Panc1 (cell line): ENCODE measurements around the gene C1orf116. TPM values are rescaled to one million over a fixed set of nuclear protein-coding genes. Genes with fewer than 3 reads are reported as not detected.

Source experiments
- ATAC-seq: fragments of 200-7000 bp; cut with Tn5 transposase; 2 replicates; pipeline ENCODE4 v1.9.1; 2020; ENCODE audit warnings: mild to moderate bottlenecking, moderate library complexity
- BruUV-seq: library from RNA; stranded (reverse); fragments of 400-500 nt; replicated peaks from 2 replicates; lab custom pipeline; 2021; lab: Mats Ljungman, UMichigan
- CTCF ChIA-PET: fragments of 300-600 bp; sonication (Branson Sonifier 250); formaldehyde crosslinking; loops from one replicate; lab custom pipeline; 2022; ENCODE audit warnings: antibody characterized with exemption; lab: Charles Lee
- POLR2A ChIA-PET: fragments of 300-600 bp; sonication (Branson Sonifier 250); formaldehyde crosslinking; loops from one replicate; lab custom pipeline; 2022; ENCODE audit warnings: antibody characterized with exemption; lab: Charles Lee
- DNase-seq: peaks from one replicate; pipeline ENCODE4 v3.0.0-alpha.2; 2010; ENCODE audit warnings: low read depth, low spot score
- H3K27ac ChIP-seq: 2 replicates; pipeline ENCODE4 v1.5.1; 2011; ENCODE audit warnings: mild to moderate bottlenecking, low read length, inconsistent platforms
- H3K27me3 ChIP-seq: fragments of 200-500 bp; sonication (Bioruptor generic); 2 replicates; pipeline ENCODE4 v1.6.0; 2014; ENCODE audit warnings: low read length, inconsistent platforms; ENCODE audit not compliant: control insufficient read depth, insufficient read depth
- H3K36me3 ChIP-seq: fragments of 200-500 bp; sonication (Bioruptor generic); 2 replicates; pipeline ENCODE4 v1.5.1; 2014; ENCODE audit warnings: inconsistent platforms, mild to moderate bottlenecking, low read length, moderate library complexity; ENCODE audit not compliant: control insufficient read depth, insufficient read depth
- H3K4me1 ChIP-seq: 2 replicates; pipeline ENCODE4 v1.5.1; 2011; ENCODE audit warnings: inconsistent platforms, mild to moderate bottlenecking, low read length, moderate library complexity; ENCODE audit not compliant: control insufficient read depth, insufficient read depth
- H3K4me3 ChIP-seq, 2 experiments: 2 replicates each; pipeline ENCODE4 v1.5.1; 2011 to 2012; ENCODE audit warnings: low read depth in 2 of 2, low read length in 2 of 2, mild to moderate bottlenecking in 2 of 2, inconsistent platforms in 1 of 2, moderate library complexity in 1 of 2
- H3K9me3 ChIP-seq: fragments of 200-500 bp; sonication (Bioruptor generic); 2 replicates; pipeline ENCODE4 v1.5.1; 2014; ENCODE audit warnings: low read depth, mild to moderate bottlenecking, inconsistent platforms, low read length, moderate library complexity; ENCODE audit not compliant: control insufficient read depth, insufficient read depth
- CTCF ChIP-seq: fragments of 450-650 bp; IDR thresholded peaks from 2 replicates; pipeline ENCODE4 v1.5.1; 2017; ENCODE audit warnings: mild to moderate bottlenecking
- POLR2AphosphoS5 ChIP-seq: IDR thresholded peaks from 2 replicates; pipeline ENCODE4 v1.6.1; 2012; ENCODE audit warnings: mild to moderate bottlenecking, low read depth, low read length, moderate library complexity
- SIN3A ChIP-seq: IDR thresholded peaks from 2 replicates; pipeline ENCODE4 v1.6.1; 2012; ENCODE audit warnings: low read depth, mild to moderate bottlenecking, low read length, moderate library complexity, borderline replicate concordance; ENCODE audit not compliant: insufficient read depth
- TCF7L2 ChIP-seq: IDR thresholded peaks from 2 replicates; pipeline ENCODE4 v1.6.1; 2011; ENCODE audit warnings: mild to moderate bottlenecking, low read depth, low read length, inconsistent platforms
- in situ Hi-C: cut with HindIII; loops from 2 replicates; pipeline ENCODE4 v1.10.0; 2016; ENCODE audit warnings: low sequenced_read_pairs, low pct_unique_long_range_greater_than_20kb
- intact Hi-C: fragments of 100-400 bp; cut with micrococcal nuclease; formaldehyde crosslinking; loops from one replicate; pipeline ENCODE4 v1.10.0; 2022; ENCODE audit not compliant: unreplicated experiment
- total RNA-seq: library from RNA; stranded (reverse); gene quantifications from one replicate; pipeline ENCODE4 v1.2.1, GENCODE V29; 2021; ENCODE audit not compliant: unreplicated experiment
- TF ChIP-seq, protein P1 (sequence below), 2 experiments: IDR thresholded peaks; 2 replicates each; pipeline ENCODE4 v1.6.1; 2011 to 2012; ENCODE audit warnings: low read depth in 2 of 2, control low read depth in 1 of 2, low read length in 1 of 2, mild to moderate bottlenecking in 1 of 2, moderate library complexity in 1 of 2; ENCODE audit not compliant: insufficient read depth in 1 of 2

C1orf116 gene
- total RNA-seq, 1 experiment from 2014 or later = 0.08 TPM

DNA sequence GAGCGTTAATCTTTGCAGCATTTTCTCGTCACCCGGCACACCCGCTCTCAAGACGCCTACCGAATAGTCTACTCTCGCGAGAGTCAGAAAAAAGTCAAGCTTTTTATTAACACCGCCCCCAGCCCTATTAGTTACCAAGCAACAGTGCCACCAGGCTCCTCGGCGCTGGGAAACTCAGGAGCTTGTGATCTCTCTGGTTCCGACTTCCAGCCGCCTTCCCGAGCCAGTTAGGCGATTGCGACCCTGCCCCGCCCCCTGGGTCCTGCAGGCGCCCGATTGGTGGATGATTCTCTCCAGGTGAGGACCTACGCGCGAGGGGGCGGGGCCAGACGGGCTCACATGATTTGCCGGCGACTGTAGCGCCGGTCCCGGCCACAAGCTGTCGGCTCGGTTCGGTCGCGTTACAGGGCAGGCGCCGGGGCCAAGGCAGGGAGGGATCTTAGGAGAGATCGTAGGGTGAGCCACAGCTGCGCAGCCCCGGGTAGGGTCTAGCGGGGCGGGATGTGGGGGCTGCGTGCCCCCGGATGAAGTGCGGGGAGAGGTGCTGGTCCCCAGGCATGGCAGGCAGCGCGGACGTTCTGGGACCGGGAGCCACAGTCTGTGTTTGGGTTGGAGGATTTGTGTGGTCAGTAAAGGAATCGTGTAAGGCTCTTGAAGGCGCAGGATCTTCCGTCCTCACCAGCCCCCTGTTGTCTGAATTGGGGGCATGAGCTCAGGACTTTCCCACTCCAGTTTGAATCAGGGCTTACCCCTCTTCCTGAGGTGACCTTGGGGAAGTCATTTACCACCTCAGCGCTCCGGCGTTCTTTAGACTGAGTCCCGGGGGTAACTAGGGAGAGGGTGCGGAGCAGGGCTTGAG is 20.6 kb upstream of the C1orf116 start, which contains the start of gene PFKFB2:
Gene PFKFB2, plus strand, starts transcription at position 365 of the 859 bp plus-strand sequence. CDS start 1,443 bp downstream, outside the sequence.
- H3K27ac ChIP-seq = peak within 1 kb of the TSS; percentile 97
- in situ Hi-C loops (no loop called here), intact Hi-C loops (no loop called here)
- TF ChIP-seq, protein P1, sequence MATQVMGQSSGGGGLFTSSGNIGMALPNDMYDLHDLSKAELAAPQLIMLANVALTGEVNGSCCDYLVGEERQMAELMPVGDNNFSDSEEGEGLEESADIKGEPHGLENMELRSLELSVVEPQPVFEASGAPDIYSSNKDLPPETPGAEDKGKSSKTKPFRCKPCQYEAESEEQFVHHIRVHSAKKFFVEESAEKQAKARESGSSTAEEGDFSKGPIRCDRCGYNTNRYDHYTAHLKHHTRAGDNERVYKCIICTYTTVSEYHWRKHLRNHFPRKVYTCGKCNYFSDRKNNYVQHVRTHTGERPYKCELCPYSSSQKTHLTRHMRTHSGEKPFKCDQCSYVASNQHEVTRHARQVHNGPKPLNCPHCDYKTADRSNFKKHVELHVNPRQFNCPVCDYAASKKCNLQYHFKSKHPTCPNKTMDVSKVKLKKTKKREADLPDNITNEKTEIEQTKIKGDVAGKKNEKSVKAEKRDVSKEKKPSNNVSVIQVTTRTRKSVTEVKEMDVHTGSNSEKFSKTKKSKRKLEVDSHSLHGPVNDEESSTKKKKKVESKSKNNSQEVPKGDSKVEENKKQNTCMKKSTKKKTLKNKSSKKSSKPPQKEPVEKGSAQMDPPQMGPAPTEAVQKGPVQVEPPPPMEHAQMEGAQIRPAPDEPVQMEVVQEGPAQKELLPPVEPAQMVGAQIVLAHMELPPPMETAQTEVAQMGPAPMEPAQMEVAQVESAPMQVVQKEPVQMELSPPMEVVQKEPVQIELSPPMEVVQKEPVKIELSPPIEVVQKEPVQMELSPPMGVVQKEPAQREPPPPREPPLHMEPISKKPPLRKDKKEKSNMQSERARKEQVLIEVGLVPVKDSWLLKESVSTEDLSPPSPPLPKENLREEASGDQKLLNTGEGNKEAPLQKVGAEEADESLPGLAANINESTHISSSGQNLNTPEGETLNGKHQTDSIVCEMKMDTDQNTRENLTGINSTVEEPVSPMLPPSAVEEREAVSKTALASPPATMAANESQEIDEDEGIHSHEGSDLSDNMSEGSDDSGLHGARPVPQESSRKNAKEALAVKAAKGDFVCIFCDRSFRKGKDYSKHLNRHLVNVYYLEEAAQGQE (IDR thresholded peaks at IDR 0.05; ENCODE audit: insufficient read depth in 1 of 2, low read depth in 2 of 2, low read length in 1 of 2) = 0 out of 4 replicates have a peak, but pooled peaks of 1 of the 2 experiments have one; percentile 26
- TF ChIP-seq CTCF = no peak
- TF ChIP-seq SIN3A = peak; percentile 14; the same call in 1 of the 2 replicates
- peak; percentile 85 for TF ChIP-seq POLR2AphosphoS5
- TF ChIP-seq TCF7L2 = 0 out of 2 replicates have a peak, but pooled peaks have one; percentile 60
- H3K27me3 ChIP-seq = no peaks in the 10 kb centered on the region
- TSS peak; percentile 83 for BruUV-seq
- H3K4me1 ChIP-seq = peaks cover 19% of the 10 kb centered on the region
- H3K9me3 ChIP-seq = no peaks in the 10 kb centered on the region
- POLR2A ChIA-PET = interaction anchor here (0.6 to 0.8 kb wide), 4 partner anchors 9 to 608 kb away, joined by 3 read pairs; no protein-coding TSS in a partner anchor
- peaks cover 16% of the 10 kb centered on the region for H3K36me3 ChIP-seq
- CTCF ChIA-PET = interaction anchor here (0.6 to 1.3 kb wide), 2 partner anchors 340 to 352 kb away, joined by 4 to 6 read pairs; no protein-coding TSS in a partner anchor
- ATAC-seq (peak; percentile 92), DNase-seq (peak; percentile 93)
- peak within 1 kb of the TSS; percentile 98 to 100 for H3K4me3 ChIP-seq

- DNase-seq = peak; percentile 71
- no peaks in the 10 kb centered on the region for H3K9me3 ChIP-seq
- no peaks in the 10 kb centered on the region for H3K27me3 ChIP-seq
- intact Hi-C loops (no loop called here), in situ Hi-C loops (no loop called here)
- peak within 1 kb of the TSS; percentile 98 to 100 for H3K4me3 ChIP-seq
- H3K4me1 ChIP-seq = peaks cover 19% of the 10 kb centered on the region
- ChIA-PET POLR2A (no interaction called here), CTCF (no interaction called here)
- TF ChIP-seq, protein P1 (IDR thresholded peaks at IDR 0.05; ENCODE audit: insufficient read depth in 1 of 2, low read depth in 2 of 2, low read length in 1 of 2) = no peak
- TF ChIP-seq CTCF = no peak
- ATAC-seq = peak; percentile 10
- H3K36me3 ChIP-seq = peaks cover 21% of the 10 kb centered on the region
- peak within 1 kb of the TSS; percentile 97 for H3K27ac ChIP-seq
- BruUV-seq = no TSS peak
These were observed 18.8 kb upstream of the C1orf116 start, which contains the start of gene YOD1 for GRCh38 chr1:207051191-207051943. Gene YOD1 (minus strand): TSS chr1:207051208. CDS start chr1:207051030, 178 bp downstream.
